Measurements from ENCODE around the gene MRPL19. TPM values are rescaled to one million over a fixed set of nuclear protein-coding genes. Genes with fewer than 3 reads are reported as not detected.

Gene MRPL19
- total and polyA plus RNA-seq, 2 of the 13 experiments (the other 11 are each of a cell fraction or from before 2014, with no cell fraction given) = 43.2 to 163 TPM

- 0 out of 2 replicates have a peak, but pooled peaks have one; percentile 70 for TF ChIP-seq ZNF354B (CRISPR knock-in tag; IDR thresholded peaks at IDR 0.05)
- peak; percentile 89 for TF ChIP-seq ESRRA (CRISPR knock-in tag; IDR thresholded peaks at IDR 0.05; ENCODE audit: low read depth)
- TF ChIP-seq NCOA5 (CRISPR knock-in tag; IDR thresholded peaks at IDR 0.05) = no peak
- TF ChIP-seq TARDBP (CRISPR knock-in tag; IDR thresholded peaks at IDR 0.05) = peak; percentile 40; the same call in 1 of the 2 replicates
- TF ChIP-seq EED (CRISPR knock-in tag; IDR thresholded peaks at IDR 0.05) = peak; percentile 54; the same call in 1 of the 2 replicates
- peak; percentile 59 for TF ChIP-seq ARID5B (CRISPR knock-in tag; IDR thresholded peaks at IDR 0.05)
- TF ChIP-seq BRD4 (CRISPR knock-in tag; IDR thresholded peaks at IDR 0.05) = 0 out of 2 replicates have a peak, but pooled peaks have one; percentile 33
- no peak for TF ChIP-seq CHD2 (IDR thresholded peaks at IDR 0.05; ENCODE audit: low read depth, low read length)
- peak; percentile 67; the same call in 1 of the 2 replicates for TF ChIP-seq CREBL2 (CRISPR knock-in tag; IDR thresholded peaks at IDR 0.05; ENCODE audit: borderline replicate concordance)
- no peak for TF ChIP-seq ZSCAN22 (CRISPR knock-in tag; IDR thresholded peaks at IDR 0.05)
- TF ChIP-seq ZNF883 (CRISPR knock-in tag; IDR thresholded peaks at IDR 0.05; ENCODE audit: not compliant biosample characterization) = peak; percentile 83
- TF ChIP-seq MBNL3 (CRISPR knock-in tag; conservative IDR thresholded peaks at IDR 0.05) = no peak
- no peak for TF ChIP-seq ZNF780A (CRISPR knock-in tag; IDR thresholded peaks at IDR 0.05)
- peak; percentile 60; the same call in 1 of the 2 replicates for TF ChIP-seq NR2F2 (IDR thresholded peaks at IDR 0.05; ENCODE audit: borderline replicate concordance, low read depth)
- peak; percentile 69 for TF ChIP-seq HIVEP1 (CRISPR knock-in tag; IDR thresholded peaks at IDR 0.05)
- TF ChIP-seq SP4 (CRISPR knock-in tag; IDR thresholded peaks at IDR 0.05) = 0 out of 2 replicates have a peak, but pooled peaks have one; percentile 77
- TF ChIP-seq MNT (IDR thresholded peaks at IDR 0.05) = no peak
- 0 out of 2 replicates have a peak, but pooled peaks have one; percentile 54 for TF ChIP-seq MYNN (CRISPR knock-in tag; IDR thresholded peaks at IDR 0.05; ENCODE audit: low read depth)
- no peak for TF ChIP-seq ZNF24 (IDR thresholded peaks at IDR 0.05)
- TF ChIP-seq POLR2AphosphoS2 (IDR thresholded peaks at IDR 0.05; ENCODE audit: low read depth, low read length) = no peak
- peak; percentile 55; the same call in 1 of the 2 replicates for TF ChIP-seq CSRNP1 (CRISPR knock-in tag; IDR thresholded peaks at IDR 0.05)
- no peak for TF ChIP-seq CEBPB (IDR thresholded peaks at IDR 0.05; ENCODE audit: borderline replicate concordance, low read depth, low read length)
- no peak for TF ChIP-seq ZNF101 (CRISPR knock-in tag; IDR thresholded peaks at IDR 0.05; ENCODE audit: borderline replicate concordance, low read depth)
- TF ChIP-seq ZFP90 (CRISPR knock-in tag; IDR thresholded peaks at IDR 0.05; ENCODE audit: borderline replicate concordance) = 0 out of 2 replicates have a peak, but pooled peaks have one; percentile 34
Observed at GRCh38 chr2:75608684-75609333, 37.8 kb upstream of the MRPL19 start (continued).

All from HepG2 (cell line).